Fibroblast of lung (primary cell): ENCODE data around the gene ZNF514.

Source experiments
- EZH2 ChIP-seq: IDR thresholded peaks from 2 replicates; pipeline ENCODE4 v1.5.1; 2012; ENCODE audit warnings: low read length, control low read depth, mild to moderate bottlenecking; ENCODE audit errors: missing control alignments
- TF ChIP-seq, protein P1 (sequence below), 2 donors: IDR thresholded peaks in 1 of 2; conservative IDR thresholded peaks in 1 of 2; 1 replicate in 1 of 2; 2 replicates in 1 of 2; pipeline ENCODE4 v1.5.1; 2011 to 2012; ENCODE audit warnings: low read length in 2 of 2, control low read depth in 1 of 2, inconsistent platforms in 1 of 2, low read depth in 1 of 2, mild to moderate bottlenecking in 1 of 2

GRCh38 chr2:95143838-95144237 lies 15.8 kb downstream of the ZNF514 start:
- TF ChIP-seq, protein P1, sequence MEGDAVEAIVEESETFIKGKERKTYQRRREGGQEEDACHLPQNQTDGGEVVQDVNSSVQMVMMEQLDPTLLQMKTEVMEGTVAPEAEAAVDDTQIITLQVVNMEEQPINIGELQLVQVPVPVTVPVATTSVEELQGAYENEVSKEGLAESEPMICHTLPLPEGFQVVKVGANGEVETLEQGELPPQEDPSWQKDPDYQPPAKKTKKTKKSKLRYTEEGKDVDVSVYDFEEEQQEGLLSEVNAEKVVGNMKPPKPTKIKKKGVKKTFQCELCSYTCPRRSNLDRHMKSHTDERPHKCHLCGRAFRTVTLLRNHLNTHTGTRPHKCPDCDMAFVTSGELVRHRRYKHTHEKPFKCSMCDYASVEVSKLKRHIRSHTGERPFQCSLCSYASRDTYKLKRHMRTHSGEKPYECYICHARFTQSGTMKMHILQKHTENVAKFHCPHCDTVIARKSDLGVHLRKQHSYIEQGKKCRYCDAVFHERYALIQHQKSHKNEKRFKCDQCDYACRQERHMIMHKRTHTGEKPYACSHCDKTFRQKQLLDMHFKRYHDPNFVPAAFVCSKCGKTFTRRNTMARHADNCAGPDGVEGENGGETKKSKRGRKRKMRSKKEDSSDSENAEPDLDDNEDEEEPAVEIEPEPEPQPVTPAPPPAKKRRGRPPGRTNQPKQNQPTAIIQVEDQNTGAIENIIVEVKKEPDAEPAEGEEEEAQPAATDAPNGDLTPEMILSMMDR (conservative IDR thresholded peaks at IDR 0.05 in 1 of 2, IDR thresholded peaks at IDR 0.05 in 1 of 2; ENCODE audit: low read depth in 1 of 2, low read length in 2 of 2) = no peak
- no peak for TF ChIP-seq EZH2
